ENCODE measurements around the gene APOE. TPM values are rescaled to one million over a fixed set of nuclear protein-coding genes. Genes with fewer than 3 reads are reported as not detected.

APOE gene
- total RNA-seq, 2 donors from 2014 or later = 206 to 503 TPM

DNA sequence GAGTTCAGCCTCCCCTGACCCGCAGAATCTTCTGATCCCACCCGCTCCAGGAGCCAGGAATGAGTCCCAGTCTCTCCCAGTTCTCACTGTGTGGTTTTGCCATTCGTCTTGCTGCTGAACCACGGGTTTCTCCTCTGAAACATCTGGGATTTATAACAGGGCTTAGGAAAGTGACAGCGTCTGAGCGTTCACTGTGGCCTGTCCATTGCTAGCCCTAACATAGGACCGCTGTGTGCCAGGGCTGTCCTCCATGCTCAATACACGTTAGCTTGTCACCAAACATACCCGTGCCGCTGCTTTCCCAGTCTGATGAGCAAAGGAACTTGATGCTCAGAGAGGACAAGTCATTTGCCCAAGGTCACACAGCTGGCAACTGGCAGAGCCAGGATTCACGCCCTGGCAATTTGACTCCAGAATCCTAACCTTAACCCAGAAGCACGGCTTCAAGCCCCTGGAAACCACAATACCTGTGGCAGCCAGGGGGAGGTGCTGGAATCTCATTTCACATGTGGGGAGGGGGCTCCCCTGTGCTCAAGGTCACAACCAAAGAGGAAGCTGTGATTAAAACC lies 1.1 kb upstream of the APOE start:
- no peak for TF ChIP-seq POLR2A (IDR thresholded peaks at IDR 0.05)
- TF ChIP-seq, protein P1, sequence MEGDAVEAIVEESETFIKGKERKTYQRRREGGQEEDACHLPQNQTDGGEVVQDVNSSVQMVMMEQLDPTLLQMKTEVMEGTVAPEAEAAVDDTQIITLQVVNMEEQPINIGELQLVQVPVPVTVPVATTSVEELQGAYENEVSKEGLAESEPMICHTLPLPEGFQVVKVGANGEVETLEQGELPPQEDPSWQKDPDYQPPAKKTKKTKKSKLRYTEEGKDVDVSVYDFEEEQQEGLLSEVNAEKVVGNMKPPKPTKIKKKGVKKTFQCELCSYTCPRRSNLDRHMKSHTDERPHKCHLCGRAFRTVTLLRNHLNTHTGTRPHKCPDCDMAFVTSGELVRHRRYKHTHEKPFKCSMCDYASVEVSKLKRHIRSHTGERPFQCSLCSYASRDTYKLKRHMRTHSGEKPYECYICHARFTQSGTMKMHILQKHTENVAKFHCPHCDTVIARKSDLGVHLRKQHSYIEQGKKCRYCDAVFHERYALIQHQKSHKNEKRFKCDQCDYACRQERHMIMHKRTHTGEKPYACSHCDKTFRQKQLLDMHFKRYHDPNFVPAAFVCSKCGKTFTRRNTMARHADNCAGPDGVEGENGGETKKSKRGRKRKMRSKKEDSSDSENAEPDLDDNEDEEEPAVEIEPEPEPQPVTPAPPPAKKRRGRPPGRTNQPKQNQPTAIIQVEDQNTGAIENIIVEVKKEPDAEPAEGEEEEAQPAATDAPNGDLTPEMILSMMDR (IDR thresholded peaks at IDR 0.05) = no peak
- H3K4me3 ChIP-seq = no peak overlapping the region
- DNase-seq (ENCODE audit: low spot score) = no peak
- intact Hi-C loops (cut with DNase I) = loop anchor here (2.0 to 10.0 kb wide), 2 partner anchors 46 to 150 kb away; no protein-coding TSS in a partner anchor
- no peaks in the 10 kb centered on the region for H3K4me1 ChIP-seq (replicated peaks)
- no peaks in the 10 kb centered on the region for H3K9me3 ChIP-seq
- WGBS = 71% methylated on average over 12 of the region's 12 CpGs
- no peaks in the 10 kb centered on the region for H3K36me3 ChIP-seq
- no peak overlapping the region for H3K27ac ChIP-seq
- peaks cover 5% of the 10 kb centered on the region for H3K27me3 ChIP-seq (replicated peaks; ENCODE audit: insufficient read depth)

DNA sequence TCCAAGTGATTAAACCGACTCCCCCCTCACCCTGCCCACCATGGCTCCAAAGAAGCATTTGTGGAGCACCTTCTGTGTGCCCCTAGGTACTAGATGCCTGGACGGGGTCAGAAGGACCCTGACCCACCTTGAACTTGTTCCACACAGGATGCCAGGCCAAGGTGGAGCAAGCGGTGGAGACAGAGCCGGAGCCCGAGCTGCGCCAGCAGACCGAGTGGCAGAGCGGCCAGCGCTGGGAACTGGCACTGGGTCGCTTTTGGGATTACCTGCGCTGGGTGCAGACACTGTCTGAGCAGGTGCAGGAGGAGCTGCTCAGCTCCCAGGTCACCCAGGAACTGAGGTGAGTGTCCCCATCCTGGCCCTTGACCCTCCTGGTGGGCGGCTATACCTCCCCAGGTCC lies 2.0 kb downstream of the APOE start:
- Histone ChIP-seq H3K4me3 (no peak overlapping the region), H3K27ac (no peak overlapping the region), H3K9me3 (no peaks in the 10 kb centered on the region), H3K27me3 (replicated peaks; ENCODE audit: insufficient read depth) (peaks cover 5% of the 10 kb centered on the region), H3K36me3 (no peaks in the 10 kb centered on the region), H3K4me1 (replicated peaks) (no peaks in the 10 kb centered on the region)
- WGBS = 93% methylated on average over 12 of the region's 12 CpGs
- no peak for DNase-seq (ENCODE audit: low spot score)
- intact Hi-C loops (cut with DNase I) = loop anchor here (10.0 kb wide), 1 partner anchor 147 kb away; no protein-coding TSS in a partner anchor
- TF ChIP-seq POLR2AphosphoS5 (IDR thresholded peaks at IDR 0.05) (no peak), POLR2A (IDR thresholded peaks at IDR 0.05) (no peak)
- TF ChIP-seq, protein P1 (IDR thresholded peaks at IDR 0.05) = no peak

DNA sequence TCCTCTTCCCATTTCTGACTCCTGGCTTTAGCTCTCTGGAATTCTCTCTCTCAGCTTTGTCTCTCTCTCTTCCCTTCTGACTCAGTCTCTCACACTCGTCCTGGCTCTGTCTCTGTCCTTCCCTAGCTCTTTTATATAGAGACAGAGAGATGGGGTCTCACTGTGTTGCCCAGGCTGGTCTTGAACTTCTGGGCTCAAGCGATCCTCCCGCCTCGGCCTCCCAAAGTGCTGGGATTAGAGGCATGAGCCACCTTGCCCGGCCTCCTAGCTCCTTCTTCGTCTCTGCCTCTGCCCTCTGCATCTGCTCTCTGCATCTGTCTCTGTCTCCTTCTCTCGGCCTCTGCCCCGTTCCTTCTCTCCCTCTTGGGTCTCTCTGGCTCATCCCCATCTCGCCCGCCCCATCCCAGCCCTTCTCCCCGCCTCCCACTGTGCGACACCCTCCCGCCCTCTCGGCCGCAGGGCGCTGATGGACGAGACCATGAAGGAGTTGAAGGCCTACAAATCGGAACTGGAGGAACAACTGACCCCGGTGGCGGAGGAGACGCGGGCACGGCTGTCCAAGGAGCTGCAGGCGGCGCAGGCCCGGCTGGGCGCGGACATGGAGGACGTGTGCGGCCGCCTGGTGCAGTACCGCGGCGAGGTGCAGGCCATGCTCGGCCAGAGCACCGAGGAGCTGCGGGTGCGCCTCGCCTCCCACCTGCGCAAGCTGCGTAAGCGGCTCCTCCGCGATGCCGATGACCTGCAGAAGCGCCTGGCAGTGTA lies 2.7 kb downstream of the APOE start:
- H3K4me3 ChIP-seq = no peak overlapping the region
- TF ChIP-seq, protein P1 (IDR thresholded peaks at IDR 0.05) = no peak
- TF ChIP-seq POLR2AphosphoS5 (IDR thresholded peaks at IDR 0.05) (no peak), POLR2A (IDR thresholded peaks at IDR 0.05) (no peak)
- no peaks in the 10 kb centered on the region for H3K4me1 ChIP-seq (replicated peaks)
- H3K27me3 ChIP-seq (replicated peaks; ENCODE audit: insufficient read depth) = peaks cover 5% of the 10 kb centered on the region
- 95% methylated on average over 39 of the region's 46 CpGs for WGBS
- intact Hi-C loops (cut with DNase I) = loop anchor here (10.0 kb wide), 1 partner anchor 147 kb away; no protein-coding TSS in a partner anchor
- DNase-seq (ENCODE audit: low spot score) = no peak
- H3K36me3 ChIP-seq = no peaks in the 10 kb centered on the region
- H3K27ac ChIP-seq = no peak overlapping the region
- no peaks in the 10 kb centered on the region for H3K9me3 ChIP-seq

DNA sequence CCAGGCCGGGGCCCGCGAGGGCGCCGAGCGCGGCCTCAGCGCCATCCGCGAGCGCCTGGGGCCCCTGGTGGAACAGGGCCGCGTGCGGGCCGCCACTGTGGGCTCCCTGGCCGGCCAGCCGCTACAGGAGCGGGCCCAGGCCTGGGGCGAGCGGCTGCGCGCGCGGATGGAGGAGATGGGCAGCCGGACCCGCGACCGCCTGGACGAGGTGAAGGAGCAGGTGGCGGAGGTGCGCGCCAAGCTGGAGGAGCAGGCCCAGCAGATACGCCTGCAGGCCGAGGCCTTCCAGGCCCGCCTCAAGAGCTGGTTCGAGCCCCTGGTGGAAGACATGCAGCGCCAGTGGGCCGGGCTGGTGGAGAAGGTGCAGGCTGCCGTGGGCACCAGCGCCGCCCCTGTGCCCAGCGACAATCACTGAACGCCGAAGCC lies 3.3 kb downstream of the APOE start:
- no peaks in the 10 kb centered on the region for H3K4me1 ChIP-seq (replicated peaks)
- no peak overlapping the region for H3K4me3 ChIP-seq
- 93% methylated on average over 32 of the region's 44 CpGs for WGBS
- no peak overlapping the region for H3K27ac ChIP-seq
- H3K27me3 ChIP-seq (replicated peaks; ENCODE audit: insufficient read depth) = peaks cover 5% of the 10 kb centered on the region
- TF ChIP-seq, protein P1 (IDR thresholded peaks at IDR 0.05) = no peak
- no peaks in the 10 kb centered on the region for H3K9me3 ChIP-seq
- no peaks in the 10 kb centered on the region for H3K36me3 ChIP-seq
- intact Hi-C loops (cut with DNase I) = loop anchor here (10.0 kb wide), 1 partner anchor 146 kb away; no protein-coding TSS in a partner anchor
- no peak for DNase-seq (ENCODE audit: low spot score)
